Thymus (tissue), 11 donors: ENCODE data around the gene DOLPP1. TPM values are rescaled to one million over a fixed set of nuclear protein-coding genes. Genes with fewer than 3 reads are reported as not detected.

ENCODE experiments used
- DNase-seq, 9 donors: peaks; one replicate each; pipeline ENCODE4 v3.0.0-alpha.2; 2013; ENCODE audit warnings: low spot score in 9 of 9, low read depth in 6 of 9, missing footprints in 1 of 9
- H3K27ac ChIP-seq, 2 donors: one replicate each; pipeline ENCODE4 v1.5.1; 2013; ENCODE audit warnings: control low read depth in 1 of 2, low read depth in 1 of 2, low read length in 1 of 2, mild to moderate bottlenecking in 1 of 2, moderate library complexity in 1 of 2
- H3K27me3 ChIP-seq, 2 donors: one replicate each; pipeline ENCODE4 v1.5.1; 2013; ENCODE audit warnings: low read length in 1 of 2; ENCODE audit not compliant: control insufficient read depth in 2 of 2, insufficient read depth in 1 of 2
- H3K36me3 ChIP-seq, 2 donors: one replicate each; pipeline ENCODE4 v1.5.1; 2013; ENCODE audit warnings: low read length in 1 of 2, mild to moderate bottlenecking in 1 of 2, moderate library complexity in 1 of 2; ENCODE audit not compliant: control insufficient read depth in 2 of 2, insufficient read depth in 2 of 2
- H3K4me1 ChIP-seq, 2 donors: one replicate each; pipeline ENCODE4 v1.5.1; 2013; ENCODE audit warnings: low read length in 2 of 2; ENCODE audit not compliant: control insufficient read depth in 2 of 2, insufficient read depth in 2 of 2
- H3K4me3 ChIP-seq, 2 donors: one replicate each; pipeline ENCODE4 v1.5.1; 2013; ENCODE audit warnings: low read length in 2 of 2, control low read depth in 1 of 2, mild to moderate bottlenecking in 1 of 2
- H3K9me3 ChIP-seq, 2 donors: one replicate each; pipeline ENCODE4 v1.5.1; 2013; ENCODE audit warnings: low read length in 1 of 2, mild to moderate bottlenecking in 1 of 2; ENCODE audit not compliant: control insufficient read depth in 2 of 2, insufficient read depth in 1 of 2
- WGBS: extraction: QIAGEN DNeasy Blood & Tissue Kit; methylation state at CpG from one replicate; pipeline ENCODE4 v1.1.7; 2013; 5-methylcytosine and 5-hydroxymethylcytosine counted together
- polyA plus RNA-seq: library from polyadenylated mRNA; stranded (reverse); fragments of 200-250 nt; gene quantifications from one replicate; pipeline ENCODE4 v1.2.3, GENCODE V29; 2013
- total RNA-seq: library from RNA; stranded (reverse); fragments of 120-200 nt; gene quantifications from one replicate; pipeline ENCODE4 v1.2.4, GENCODE V29; 2013
- donor health status: healthy.

The DOLPP1 gene
- total and polyA plus RNA-seq, 2 donors, result 9.6 to 12.7 TPM

DNA sequence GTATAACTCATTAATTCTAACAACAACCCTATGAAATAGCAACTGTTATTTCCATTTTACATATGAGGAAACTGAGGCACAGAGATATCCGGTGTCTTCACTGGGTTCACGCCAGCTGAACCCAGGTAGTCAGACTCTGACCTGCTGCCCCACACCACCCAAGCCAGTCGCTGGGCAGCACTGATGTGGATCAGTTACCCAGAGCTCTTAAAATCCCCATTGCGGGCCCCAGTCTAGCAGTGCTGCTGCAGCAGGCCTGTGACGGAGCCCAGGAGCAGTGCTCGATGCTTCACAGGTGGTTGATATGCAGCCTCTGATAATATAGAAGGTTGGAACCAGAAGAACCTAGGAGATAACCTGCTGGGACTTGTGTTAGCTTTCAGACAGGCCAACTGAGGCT is 54.6 kb downstream of the DOLPP1 start:
- no peak for DNase-seq
- Histone ChIP-seq H3K27ac (no peak overlapping the region), H3K4me1 (peaks cover 8 to 29% of the 10 kb centered on the region in 2 donors), H3K4me3 (no peak overlapping the region), H3K27me3 (no peaks in the 10 kb centered on the region), H3K9me3 (no peaks in the 10 kb centered on the region), H3K36me3 (peaks cover 49 to 61% of the 10 kb centered on the region in 2 donors)
- 96% methylated on average over 6 of the region's 6 CpGs for WGBS

DNA sequence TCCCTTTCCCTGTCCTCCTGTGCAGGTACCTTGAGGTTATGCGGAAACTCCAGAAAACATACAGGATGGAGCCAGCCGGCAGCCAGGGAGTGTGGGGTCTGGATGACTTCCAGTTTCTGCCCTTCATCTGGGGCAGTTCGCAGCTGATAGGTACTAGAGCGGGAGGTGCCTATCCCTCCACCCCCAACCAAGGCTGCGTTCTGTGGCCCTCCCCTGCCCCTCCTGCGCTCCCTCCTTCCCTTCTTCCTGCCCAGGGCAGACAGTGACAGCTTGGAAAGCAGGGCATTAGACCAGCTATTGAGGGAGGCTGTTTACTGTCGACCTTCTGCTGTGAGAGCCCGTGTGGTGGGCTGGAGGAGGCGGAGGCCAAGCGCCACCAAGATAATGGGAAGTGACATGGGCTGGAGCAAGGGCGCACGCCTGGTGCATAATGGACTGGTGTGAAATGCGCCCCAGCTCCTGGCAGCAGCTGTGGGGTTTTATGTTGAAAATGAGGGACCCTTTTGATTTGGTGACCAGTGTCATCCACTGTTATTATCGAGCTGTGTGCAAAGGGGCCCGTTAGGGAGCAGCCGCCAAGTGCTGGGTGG is 55.6 kb downstream of the DOLPP1 start:
- peaks cover 49 to 53% of the 10 kb centered on the region in 2 donors for H3K36me3 ChIP-seq
- H3K4me1 ChIP-seq, result peaks cover 18 to 35% of the 10 kb centered on the region in 2 donors
- no peak overlapping the region for H3K4me3 ChIP-seq
- H3K27ac ChIP-seq, result no peak overlapping the region
- H3K9me3 ChIP-seq, result no peaks in the 10 kb centered on the region
- no peak for DNase-seq
- WGBS, result 89% methylated on average over 16 of the region's 16 CpGs
- H3K27me3 ChIP-seq, result no peaks in the 10 kb centered on the region

GRCh38 chr9:129137292-129138143 is 56.6 kb downstream of the DOLPP1 start:
- peaks cover 26 to 38% of the 10 kb centered on the region in 2 donors for H3K4me1 ChIP-seq

GRCh38 chr9:129138144-129138462 is 57.2 kb downstream of the DOLPP1 start:
- H3K27ac ChIP-seq, result peak overlapping the region; percentile 7 to 27
- peaks cover 32 to 44% of the 10 kb centered on the region in 2 donors for H3K4me1 ChIP-seq
- WGBS, result 96% methylated on average over 9 of the region's 9 CpGs
- no peak overlapping the region for H3K4me3 ChIP-seq
- no peaks in the 10 kb centered on the region for H3K27me3 ChIP-seq
- DNase-seq, result no peak
- H3K36me3 ChIP-seq, result peaks cover 49 to 52% of the 10 kb centered on the region in 2 donors
- no peaks in the 10 kb centered on the region for H3K9me3 ChIP-seq

More at GRCh38 chr9:129137292-129138143, 56.6 kb downstream of the DOLPP1 start:
- 97% methylated on average over 19 of the region's 19 CpGs for WGBS
- Histone ChIP-seq H3K36me3 (peaks cover 49 to 52% of the 10 kb centered on the region in 2 donors), H3K4me3 (no peak overlapping the region), H3K27ac (no peak overlapping the region), H3K9me3 (no peaks in the 10 kb centered on the region), H3K27me3 (no peaks in the 10 kb centered on the region)
- DNase-seq, result no peak

DNA sequence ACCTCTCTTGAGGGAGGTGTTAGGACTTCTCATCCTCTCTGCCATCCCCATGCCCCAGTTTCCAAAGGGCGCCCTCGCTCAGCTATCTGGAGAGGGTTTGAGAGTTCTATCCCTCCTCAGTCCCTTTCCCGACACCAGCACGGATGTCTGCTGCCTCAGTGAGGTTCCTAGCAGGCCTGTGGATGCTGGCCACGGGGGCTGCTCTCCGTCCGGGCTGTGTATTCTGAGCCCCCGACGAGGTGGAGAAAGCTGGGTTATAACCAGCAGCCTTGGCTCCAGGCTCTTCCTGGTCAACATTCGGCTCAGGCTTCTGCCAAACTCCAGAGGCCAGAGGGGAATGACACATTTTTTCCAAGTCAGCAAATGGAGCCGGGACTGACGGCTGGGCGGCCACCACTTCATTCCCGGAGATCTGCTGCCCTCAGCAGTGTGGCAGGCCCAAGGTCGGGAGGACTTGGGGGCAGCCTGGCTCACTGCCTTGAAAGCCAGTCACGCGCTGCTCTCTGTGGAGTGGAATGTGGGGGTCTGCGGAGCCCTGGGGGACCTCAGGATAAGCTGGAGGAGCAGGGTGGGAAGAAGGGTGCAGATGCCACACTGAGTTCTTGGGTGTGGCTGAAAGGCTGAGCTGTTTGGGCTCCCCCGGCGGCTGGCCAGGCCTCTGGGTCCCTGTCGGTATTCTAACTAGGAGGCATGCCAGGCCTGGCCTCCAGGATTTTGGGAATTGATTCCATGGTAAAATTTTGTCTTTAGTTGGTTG is 57.7 kb downstream of the DOLPP1 start:
- Histone ChIP-seq H3K36me3 (peaks cover 49 to 52% of the 10 kb centered on the region in 2 donors), H3K9me3 (peaks cover 1 to 5% of the 10 kb centered on the region in 2 donors), H3K4me3 (no peak overlapping the region), H3K27ac (peak overlapping the region; percentile 7 to 27), H3K4me1 (peaks cover 33 to 47% of the 10 kb centered on the region in 2 donors), H3K27me3 (no peaks in the 10 kb centered on the region)
- WGBS, result 88% methylated on average over 21 of the region's 21 CpGs
- DNase-seq, result no peak

DNA sequence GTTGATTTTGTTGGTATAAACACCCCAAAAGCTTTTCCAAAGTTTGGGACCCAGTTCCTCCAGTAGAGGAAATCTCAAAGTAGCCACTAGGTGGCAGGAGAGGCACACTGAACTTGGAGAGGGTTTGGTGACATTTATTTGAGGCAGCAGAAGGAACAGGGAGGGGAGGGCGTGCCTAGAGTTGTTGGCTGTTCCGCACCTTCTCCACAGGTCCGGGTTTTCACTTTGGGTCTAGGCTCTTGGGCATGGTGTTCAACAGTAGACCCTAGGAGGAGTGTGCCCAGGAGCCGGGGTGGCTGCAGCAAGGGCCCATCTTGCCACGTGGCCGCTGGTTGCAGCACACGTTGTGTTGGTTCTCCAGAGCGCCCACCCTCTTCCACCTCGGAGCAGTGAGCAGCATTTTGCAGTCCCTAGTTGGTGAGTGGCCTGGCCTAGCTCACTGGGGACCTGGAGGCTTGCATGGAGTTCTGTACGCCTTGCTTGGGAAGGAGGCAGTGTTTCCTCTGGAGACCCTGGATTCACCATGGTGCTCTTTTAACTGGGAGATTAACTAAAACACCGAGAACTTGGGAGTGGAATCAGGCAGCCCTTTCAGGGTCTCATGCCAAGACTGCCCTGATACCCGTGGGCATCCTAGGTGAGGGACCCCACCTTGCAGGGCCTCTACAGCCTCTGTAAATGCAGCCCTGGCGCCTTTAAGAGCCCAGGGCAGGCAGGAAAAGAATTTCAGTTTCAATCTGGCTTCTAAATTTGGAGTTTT is 58.5 kb downstream of the DOLPP1 start:
- WGBS, result 30% methylated on average over 13 of the region's 13 CpGs
- Histone ChIP-seq H3K27me3 (no peaks in the 10 kb centered on the region), H3K27ac (peak overlapping the region; percentile 93 to 98), H3K36me3 (peaks cover 53 to 55% of the 10 kb centered on the region in 2 donors), H3K4me1 (peaks cover 33 to 52% of the 10 kb centered on the region in 2 donors), H3K4me3 (peak overlapping the region; percentile 43 to 47), H3K9me3 (peaks cover 1 to 5% of the 10 kb centered on the region in 2 donors)
- peak; percentile 52 to 93 (median 86) for DNase-seq

DNA sequence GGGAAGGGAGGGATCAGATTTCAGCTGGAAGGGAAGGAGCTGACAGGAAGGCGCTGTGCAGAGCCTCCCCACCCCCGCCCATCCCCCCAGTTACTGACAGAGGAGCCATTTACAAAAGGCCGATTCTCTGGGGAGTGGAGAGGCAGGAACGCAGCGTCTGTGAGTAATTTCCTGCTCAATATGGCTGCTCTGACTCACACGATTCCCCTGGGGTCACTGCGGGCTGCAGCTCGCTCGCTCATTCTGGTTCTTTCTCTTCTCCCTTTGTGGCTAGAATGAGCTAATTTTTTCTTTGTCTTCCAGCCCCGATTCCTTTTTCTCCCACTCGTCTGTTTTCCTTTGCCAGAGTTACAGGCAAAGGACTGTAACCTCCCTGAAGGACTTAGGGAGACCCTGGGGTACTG is 59.1 kb downstream of the DOLPP1 start:
- peaks cover 1 to 5% of the 10 kb centered on the region in 2 donors for H3K9me3 ChIP-seq
- H3K36me3 ChIP-seq, result peaks cover 47 to 50% of the 10 kb centered on the region in 2 donors
- peaks cover 33 to 52% of the 10 kb centered on the region in 2 donors for H3K4me1 ChIP-seq
- peak overlapping the region; percentile 43 to 47 for H3K4me3 ChIP-seq
- H3K27me3 ChIP-seq, result no peaks in the 10 kb centered on the region
- H3K27ac ChIP-seq, result peak overlapping the region; percentile 93 to 98
- WGBS, result 9% methylated on average over 11 of the region's 11 CpGs
- peak in 8 of 9 donors; percentile 72 to 90 (median 76) for DNase-seq
